GM12878 (cell line): ENCODE measurements around the gene NUP210L. TPM values are rescaled to one million over a fixed set of nuclear protein-coding genes. Genes with fewer than 3 reads are reported as not detected.

Experiments
- ATAC-seq: fragments of 200-7000 bp; cut with Tn5 transposase; 3 replicates; pipeline ENCODE4 v1.9.1; 2020; ENCODE audit warnings: mild to moderate bottlenecking, moderate library complexity
- BruUV-seq: library from RNA; stranded (reverse); fragments of 400-500 nt; replicated peaks from 2 replicates; lab custom pipeline; 2021; lab: Mats Ljungman, UMichigan
- CTCF ChIA-PET: fragments of 300-600 bp; sonication (Branson Sonifier 250); formaldehyde crosslinking; extraction: SDS; loops from one replicate; lab custom pipeline; 2021; ENCODE audit warnings: inconsistent platforms; lab: Yijun Ruan, JAX
- POLR2A ChIA-PET: fragments of 350-600 bp; formaldehyde crosslinking; extraction: SDS; loops from one replicate; lab custom pipeline; 2021; ENCODE audit warnings: inconsistent platforms; lab: Charles Lee
- RAD21 ChIA-PET: fragments of 300-600 bp; sonication (Branson Sonifier 250); formaldehyde crosslinking; loops from one replicate; lab custom pipeline; 2023; ENCODE audit warnings: antibody characterized with exemption; ENCODE audit not compliant: unreplicated experiment; lab: Charles Lee
- SMC1A ChIA-PET: fragments of 300-600 bp; sonication (Branson Sonifier 250); formaldehyde crosslinking; loops from one replicate; lab custom pipeline; 2023; ENCODE audit not compliant: unreplicated experiment, uncharacterized antibody; lab: Charles Lee
- DNase-seq: peaks from one replicate; pipeline ENCODE4 v3.0.0-alpha.2; 2011; ENCODE audit warnings: low read depth, low spot score
- FAIRE-seq: peaks from 3 replicates; lab custom pipeline; 2011; peaks lifted over from hg19 to GRCh38; lab: Jason Lieb, UNC
- H2AFZ ChIP-seq: 2 replicates; pipeline ENCODE4 v1.6.0; 2011; ENCODE audit warnings: low read depth, low read length, control low read depth; ENCODE audit not compliant: control insufficient read depth
- H3K27ac ChIP-seq: 2 replicates; pipeline ENCODE4 v1.5.1; 2011; ENCODE audit warnings: control low read depth; ENCODE audit not compliant: control insufficient read depth, insufficient read depth
- H3K27me3 ChIP-seq, 2 experiments: replicated peaks in 1 of 2; 2 replicates each; pipeline versions ENCODE4 v1.6.0 to v1.6.1; 2011; ENCODE audit warnings: low read length in 1 of 2; ENCODE audit not compliant: control insufficient read depth in 2 of 2, insufficient read depth in 2 of 2
- H3K36me3 ChIP-seq, 2 experiments: 2 replicates each; pipeline ENCODE4 v1.5.1; 2011; ENCODE audit warnings: low read length in 1 of 2; ENCODE audit not compliant: control insufficient read depth in 2 of 2, insufficient read depth in 2 of 2
- H3K4me1 ChIP-seq: 2 replicates; pipeline ENCODE4 v1.6.1; 2011; ENCODE audit warnings: mild to moderate bottlenecking, low read length, moderate library complexity, mixed read lengths; ENCODE audit not compliant: control insufficient read depth, insufficient read depth
- H3K4me2 ChIP-seq: 2 replicates; pipeline ENCODE4 v1.6.0; 2011; ENCODE audit warnings: control low read depth; ENCODE audit not compliant: control insufficient read depth, insufficient read depth
- H3K4me3 ChIP-seq: fragments of 200-600 bp; sonication (generic); 2 replicates; pipeline ENCODE4 v1.5.1; 2016
- H3K79me2 ChIP-seq: 2 replicates; pipeline ENCODE4 v1.6.0; 2011; ENCODE audit warnings: low read length; ENCODE audit not compliant: control insufficient read depth, insufficient read depth
- H3K9ac ChIP-seq: 2 replicates; pipeline ENCODE4 v1.8.0; 2011; ENCODE audit warnings: low read length, control low read depth, mixed read lengths; ENCODE audit not compliant: control insufficient read depth, insufficient read depth
- H3K9me3 ChIP-seq: replicated peaks from 3 replicates; pipeline ENCODE4 v1.5.1; 2011; ENCODE audit warnings: mild to moderate bottlenecking, low read length; ENCODE audit not compliant: control insufficient read depth, insufficient read depth
- H4K20me1 ChIP-seq: 2 replicates; pipeline ENCODE4 v1.6.0; 2011; ENCODE audit not compliant: control insufficient read depth, insufficient read depth
- ASH2L ChIP-seq: fragments of 300-600, 200-600 bp; sonication (generic); IDR thresholded peaks from 2 replicates; pipeline ENCODE4 v1.6.1; 2017; ENCODE audit warnings: low read depth, mild to moderate bottlenecking, borderline replicate concordance
- BHLHE40 ChIP-seq, 2 experiments: fragments of 450-650 bp in 1 of 2; IDR thresholded peaks; 2 replicates each; pipeline ENCODE4 v1.6.1; 2011 to 2017; ENCODE audit warnings: low read depth in 2 of 2, borderline replicate concordance in 1 of 2, improper control_type of control experiment in 1 of 2, low read length in 1 of 2, mild to moderate bottlenecking in 1 of 2
- CBX3 ChIP-seq: fragments of 200-600 bp; sonication (generic); IDR thresholded peaks from 2 replicates; pipeline ENCODE4 v1.6.1; 2016; ENCODE audit warnings: low read depth, borderline replicate concordance
- CTCF ChIP-seq, 3 experiments: IDR thresholded peaks in 2 of 3; conservative IDR thresholded peaks in 1 of 3; 2 replicates each; pipeline ENCODE4 v1.5.1; 2011; ENCODE audit warnings: low read depth in 3 of 3, low read length in 3 of 3, mild to moderate bottlenecking in 3 of 3, control low read depth in 2 of 3, moderate library complexity in 2 of 3, inconsistent platforms in 1 of 3, mixed read lengths in 1 of 3; ENCODE audit not compliant: control insufficient read depth in 2 of 3, insufficient read depth in 1 of 3; ENCODE audit errors: extremely low read depth in 1 of 3
- ESRRA ChIP-seq: IDR thresholded peaks from 2 replicates; pipeline ENCODE4 v1.6.1; 2012; ENCODE audit warnings: mild to moderate bottlenecking, low read length, improper control_type of control experiment
- ETV6 ChIP-seq, 2 experiments: fragments of 450-650 bp in 1 of 2; IDR thresholded peaks in 1 of 2; conservative IDR thresholded peaks in 1 of 2; 2 replicates each; pipeline ENCODE4 v1.6.1; 2014; ENCODE audit warnings: antibody characterized with exemption in 1 of 2, borderline replicate concordance in 1 of 2, low read depth in 1 of 2, mild to moderate bottlenecking in 1 of 2, moderate library complexity in 1 of 2
- NR2F1 ChIP-seq: fragments of 450-650 bp; conservative IDR thresholded peaks from 2 replicates; pipeline ENCODE4 v1.6.1; 2017; ENCODE audit warnings: mild to moderate bottlenecking
- POLR2AphosphoS2 ChIP-seq: IDR thresholded peaks from 2 replicates; pipeline ENCODE4 v1.6.1; 2011; ENCODE audit warnings: low read depth, mild to moderate bottlenecking, low read length, improper control_type of control experiment, moderate library complexity
- POU2F2 ChIP-seq: IDR thresholded peaks from 3 replicates; pipeline ENCODE4 v1.6.1; 2011; ENCODE audit warnings: low read depth, mild to moderate bottlenecking, low read length, borderline replicate concordance
- PRDM15 ChIP-seq: fragments of 450-650 bp; formaldehyde crosslinking; IDR thresholded peaks from 2 replicates; pipeline ENCODE4 v1.4.0; 2020; ENCODE audit warnings: mild to moderate bottlenecking, moderate library complexity
- RCOR1 ChIP-seq: conservative IDR thresholded peaks from 2 replicates; pipeline ENCODE4 v1.6.1; 2012; ENCODE audit warnings: low read depth, low read length, improper control_type of control experiment
- SIX5 ChIP-seq: IDR thresholded peaks from 2 replicates; pipeline ENCODE4 v1.6.1; 2011; ENCODE audit warnings: mild to moderate bottlenecking, low read depth, low read length, moderate library complexity; ENCODE audit not compliant: severe bottlenecking
- SMAD1 ChIP-seq: fragments of 450-650 bp; IDR thresholded peaks from 2 replicates; pipeline ENCODE4 v1.6.1; 2018; ENCODE audit warnings: mild to moderate bottlenecking, low read depth; ENCODE audit not compliant: partially characterized antibody
- STAT1 ChIP-seq: fragments of 450-650 bp; conservative IDR thresholded peaks from 2 replicates; pipeline ENCODE4 v1.6.1; 2014; ENCODE audit warnings: antibody characterized with exemption, mild to moderate bottlenecking
- YY1 ChIP-seq: IDR thresholded peaks from 2 replicates; pipeline ENCODE4 v1.6.1; 2011; ENCODE audit warnings: low read depth, mild to moderate bottlenecking, low read length
- WGBS: methylation state at CpG from one replicate; pipeline ENCODE4 v1.1.6; 2016; ENCODE audit warnings: low lambda C conversion rate; ENCODE audit not compliant: insufficient replicate concordance, insufficient coverage; ENCODE audit errors: missing lambda C conversion rate; 5-methylcytosine and 5-hydroxymethylcytosine counted together
- in situ Hi-C: fragments of 300-500 bp; cut with MboI; formaldehyde crosslinking; loops from 9 replicates; pipeline ENCODE4 v1.14.3; 2018; ENCODE audit warnings: mixed read lengths
- intact Hi-C: fragments of 100-400 bp; cut with micrococcal nuclease; formaldehyde crosslinking; loops from one replicate; pipeline ENCODE4 v1.14.2; 2022; ENCODE audit not compliant: unreplicated experiment
- polyA plus RNA-seq, 11 experiments: library from polyadenylated mRNA; depleted of rRNA in 4 of 11; unstranded in 6 of 11; stranded (reverse) in 5 of 11; fragments of >200 nt; fragmentation: Nextera tagmentation in 4 of 11; fragmentation: Illumina TruSeq in 1 of 11; extraction: Ambion mirVana in 4 of 11; extraction: Trizol in 1 of 11; gene quantifications; 1 replicate in 1 of 11; 2 replicates in 10 of 11; pipeline versions ENCODE4 v1.2.1 to v1.2.3, GENCODE V29; 2011 to 2016; ENCODE audit warnings: inconsistent platforms in 2 of 11, missing spikeins in 2 of 11, low read depth in 1 of 11
- total RNA-seq, 4 experiments: library from RNA; depleted of rRNA in 3 of 4; stranded (reverse); fragments of >200 nt in 3 of 4; fragmentation: Illumina TruSeq in 1 of 4; extraction: Trizol in 1 of 4; gene quantifications; 2 replicates each; pipeline versions ENCODE4 v1.2.1 to v1.2.3, GENCODE V29; 2013 to 2021

The NUP210L gene
- total and polyA plus RNA-seq, 10 of the 15 experiments (the other 5 are each of a cell fraction or from before 2014, with no cell fraction given): 0.04 to 0.08 (median 0.07) TPM; not detected in 7

GRCh38 chr1:153963850-153964331, 191.0 kb downstream of the NUP210L start:
- ATAC-seq: no peak
- SMC1A ChIA-PET: interaction anchor here (1.8 to 7.7 kb wide), 3 partner anchors 13 to 167 kb away, joined by 5 to 82 read pairs (median 23); partner anchors contain the start of genes DENND4B and JTB
- no peak for DNase-seq
- POLR2A ChIA-PET: interaction anchor here (0.6 to 10.0 kb wide), 17 partner anchors 9 to 329 kb away, joined by 3 to 132 read pairs (median 4); partner anchors contain the start of genes DENND4B, GATAD2B, ILF2 and JTB
- Histone ChIP-seq H3K4me3 (peak overlapping the region; percentile 88), H3K9me3 (no peaks in the 10 kb centered on the region), H3K9ac (peak overlapping the region; percentile 98), H3K79me2 (peaks cover 57% of the 10 kb centered on the region), H3K4me2 (peak overlapping the region; percentile 92), H2AFZ (peak overlapping the region; percentile 75), H4K20me1 (no peaks in the 10 kb centered on the region; the same call in 1 of the 2 replicates), H3K4me1 (peaks cover 18% of the 10 kb centered on the region), H3K27me3 (no peaks in the 10 kb centered on the region), H3K27ac (peak overlapping the region; percentile 93), H3K36me3 (peaks cover 9 to 15% of the 10 kb centered on the region in 2 experiments)
- BruUV-seq: TSS peak; percentile 81
- intact Hi-C loops (no loop called here), in situ Hi-C loops (no loop called here)
- 2% methylated on average over 22 of the region's 22 CpGs for whole genome bisulfite sequencing
- RAD21 ChIA-PET: interaction anchor here (1.6 to 6.4 kb wide), 6 partner anchors 11 to 159 kb away, joined by 8 to 42 read pairs (median 14); partner anchors contain the start of genes DENND4B, GATAD2B, JTB and RAB13
- peak; percentile 72 for FAIRE-seq
- CTCF ChIA-PET: interaction anchor here (0.9 to 7.1 kb wide), 7 partner anchors 13 to 180 kb away, joined by 3 to 64 read pairs (median 20); partner anchors contain the start of genes DENND4B, GATAD2B, JTB and RAB13
- TF ChIP-seq POU2F2: no peak
- no peak for TF ChIP-seq PRDM15 (CRISPR knock-in tag)
- no peak for TF ChIP-seq ASH2L
- no peak for TF ChIP-seq YY1
- TF ChIP-seq CTCF (IDR thresholded peaks at IDR 0.05 in 2 of 3, conservative IDR thresholded peaks at IDR 0.05 in 1 of 3; ENCODE audit: control insufficient read depth in 2 of 3, extremely low read depth in 1 of 3, insufficient read depth in 1 of 3, low read depth in 3 of 3, low read length in 3 of 3): no peak
- no peak for TF ChIP-seq BHLHE40 (IDR thresholded peaks at IDR 0.05; ENCODE audit: borderline replicate concordance in 1 of 2, low read depth in 2 of 2, low read length in 1 of 2)
- TF ChIP-seq ETV6 (conservative IDR thresholded peaks at IDR 0.05 in 1 of 2, IDR thresholded peaks at IDR 0.05 in 1 of 2; ENCODE audit: borderline replicate concordance in 1 of 2, low read depth in 1 of 2): no peak
- no peak for TF ChIP-seq ESRRA
- no peak for TF ChIP-seq NR2F1
- TF ChIP-seq CBX3: no peak
- TF ChIP-seq STAT1: no peak
- peak; percentile 96 for TF ChIP-seq SMAD1
- TF ChIP-seq POLR2AphosphoS2: peak; percentile 50; the same call in 1 of the 2 replicates
- TF ChIP-seq SIX5: no peak
- no peak for TF ChIP-seq RCOR1
